Islet of Langerhans (tissue), 1 donor: ENCODE results near the gene DICER1.
"Not testable (repeated sequence)": the region's sequence is repeated elsewhere in the genome, so short reads cannot be mapped to it uniquely, and the experiment has no call there.

Source experiments
- FAIRE-seq: peaks from one replicate; lab custom pipeline; 2011; peaks lifted over from hg19 to GRCh38; lab: Jason Lieb, UNC

The DICER1 gene

GRCh38 chr14:95146079-95146771, 11.1 kb downstream of the DICER1 start:
- FAIRE-seq = no peak

- no peak for FAIRE-seq
Measured at GRCh38 chr14:95144849-95145248, 12.5 kb downstream of the DICER1 start.

GRCh38 chr14:95143808-95144620, 13.3 kb downstream of the DICER1 start:
- peak; percentile 13 for FAIRE-seq

- FAIRE-seq = no peak
Measured at GRCh38 chr14:95142208-95142607, 15.1 kb downstream of the DICER1 start.

- FAIRE-seq = no peak
Measured at GRCh38 chr14:95141684-95142083, 15.6 kb downstream of the DICER1 start.

- FAIRE-seq = peak; percentile 24
Measured at GRCh38 chr14:95140060-95140858, 17.1 kb downstream of the DICER1 start.

- FAIRE-seq = no peak
Measured at GRCh38 chr14:95138876-95139275, 18.5 kb downstream of the DICER1 start.

- FAIRE-seq = not testable (repeated sequence)
Measured at GRCh38 chr14:95138455-95138854, 18.9 kb downstream of the DICER1 start.

- FAIRE-seq = no peak
Measured at GRCh38 chr14:95137804-95138167, 19.5 kb downstream of the DICER1 start.

GRCh38 chr14:95137164-95137803, 20.0 kb downstream of the DICER1 start:
- FAIRE-seq = no peak

GRCh38 chr14:95136631-95137030, 20.7 kb downstream of the DICER1 start:
- FAIRE-seq = peak; percentile 51

GRCh38 chr14:95134304-95134933, 22.9 kb downstream of the DICER1 start:
- no peak for FAIRE-seq

GRCh38 chr14:95133282-95133681, 24.0 kb downstream of the DICER1 start:
- no peak for FAIRE-seq

GRCh38 chr14:95132760-95133159, 24.6 kb downstream of the DICER1 start:
- no peak for FAIRE-seq

GRCh38 chr14:95130549-95130948, 26.8 kb downstream of the DICER1 start:
- no peak for FAIRE-seq

GRCh38 chr14:95128140-95128539, 29.2 kb downstream of the DICER1 start:
- peak; percentile 94 for FAIRE-seq

- no peak for FAIRE-seq
Measured at GRCh38 chr14:95127531-95127911, 29.8 kb downstream of the DICER1 start.

- FAIRE-seq = no peak
Measured at GRCh38 chr14:95126906-95127530, 30.3 kb downstream of the DICER1 start.

- FAIRE-seq = no peak
Measured at GRCh38 chr14:95125915-95126314, 31.4 kb downstream of the DICER1 start.

GRCh38 chr14:95125221-95125620, 32.1 kb downstream of the DICER1 start:
- no peak for FAIRE-seq

GRCh38 chr14:95123891-95124579, 33.3 kb downstream of the DICER1 start:
- FAIRE-seq = no peak
